Natural killer cell (primary cell): ENCODE data around the gene FAM170B. TPM values are rescaled to one million over a fixed set of nuclear protein-coding genes. Genes with fewer than 3 reads are reported as not detected.

ENCODE experiments used
- ATAC-seq, 3 donors: fragments of 150-1000 bp in 2 of 3; fragments of 200-7000 bp in 1 of 3; cut with Tn5 transposase; 1 replicate in 1 of 3; 2 replicates in 2 of 3; pipeline ENCODE4 v1.10.0; 2021; ENCODE audit warnings: mild to moderate bottlenecking in 2 of 3, moderate library complexity in 2 of 3
- DNase-seq, 2 donors: peaks; one replicate each; pipeline versions ENCODE4 v3.0.0 to v3.0.0-alpha.2; 2013 to 2021; ENCODE audit warnings: mixed read lengths in 1 of 2
- H3K27ac ChIP-seq: one replicate; pipeline ENCODE4 v1.5.1; 2013; ENCODE audit warnings: mild to moderate bottlenecking, low read length
- H3K27me3 ChIP-seq: one replicate; pipeline ENCODE4 v1.6.1; 2013; ENCODE audit warnings: low read length; ENCODE audit not compliant: control insufficient read depth, insufficient read depth
- H3K36me3 ChIP-seq: one replicate; pipeline ENCODE4 v1.6.1; 2013; ENCODE audit warnings: low read length; ENCODE audit not compliant: control insufficient read depth, insufficient read depth
- H3K4me1 ChIP-seq: one replicate; pipeline ENCODE4 v1.6.1; 2013; ENCODE audit warnings: low read length; ENCODE audit not compliant: control insufficient read depth, insufficient read depth
- H3K4me3 ChIP-seq: one replicate; pipeline ENCODE4 v1.5.1; 2013; ENCODE audit warnings: low read length
- H3K9me3 ChIP-seq: one replicate; pipeline ENCODE4 v1.6.1; 2013; ENCODE audit warnings: low read length; ENCODE audit not compliant: control insufficient read depth, insufficient read depth
- H3K27ac Mint-ChIP-seq, 2 donors: one replicate each; pipeline ENCODE4 v1.8.0; 2022; ENCODE audit warnings: mild to moderate bottlenecking in 2 of 2, mixed read lengths in 2 of 2, moderate library complexity in 1 of 2
- H3K27me3 Mint-ChIP-seq, 2 donors: one replicate each; pipeline ENCODE4 v1.8.0; 2022; ENCODE audit warnings: low read depth in 2 of 2, mixed read lengths in 2 of 2
- H3K36me3 Mint-ChIP-seq: one replicate; pipeline ENCODE4 v1.8.0; 2022; ENCODE audit warnings: mixed read lengths
- H3K4me1 Mint-ChIP-seq, 2 donors: one replicate each; pipeline ENCODE4 v1.8.0; 2022; ENCODE audit warnings: mixed read lengths in 2 of 2
- H3K4me3 Mint-ChIP-seq: one replicate; pipeline ENCODE4 v1.8.0; 2022; ENCODE audit warnings: mild to moderate bottlenecking, moderate library complexity, mixed read lengths
- H3K9me3 Mint-ChIP-seq, 2 donors: one replicate each; pipeline ENCODE4 v1.8.0; 2022; ENCODE audit warnings: mixed read lengths in 2 of 2
- CTCF ChIP-seq: fragments of 200-600 bp; IDR thresholded peaks from one replicate; pipeline ENCODE4 v1.8.0; 2022; ENCODE audit warnings: antibody characterized with exemption
- WGBS: methylation state at CpG from one replicate; pipeline ENCODE4 v1.1.7; 2013; ENCODE audit warnings: missing lambda C conversion rate; ENCODE audit not compliant: insufficient coverage; 5-methylcytosine and 5-hydroxymethylcytosine counted together
- intact Hi-C: fragments of 100-400 bp; cut with micrococcal nuclease; formaldehyde crosslinking; loops from one replicate; pipeline ENCODE4 v1.14.2; 2022
- total RNA-seq, 4 donors: library from RNA; stranded (reverse); fragments of 120-200 nt in 1 of 4; gene quantifications; one replicate each; pipeline versions ENCODE4 v1.2.3 to v1.2.4, GENCODE V29; 2013 to 2022

Gene FAM170B
- total RNA-seq, 3 donors from 2014 or later (not counting 1 experiment from before 2014, with no cell fraction given) = not detected

GRCh38 chr10:49094646-49095045, 39.2 kb downstream of the FAM170B start:
- Mint-ChIP-seq H3K27ac (no peak overlapping the region), H3K9me3 (no peaks in the 10 kb centered on the region), H3K27me3 (peaks cover 0 to under 1% of the 10 kb centered on the region in 2 donors), H3K4me1 (no peaks in the 10 kb centered on the region), H3K36me3 (no peaks in the 10 kb centered on the region), H3K4me3 (no peak overlapping the region)
- H3K4me1 ChIP-seq = no peaks in the 10 kb centered on the region
- DNase-seq (no peak), ATAC-seq (no peak)
- 92% methylated on average over 4 of the region's 4 CpGs for whole genome bisulfite sequencing
- H3K27me3 ChIP-seq = no peaks in the 10 kb centered on the region
- intact Hi-C loops = no loop called here
- TF ChIP-seq CTCF = no peak
- H3K4me3 ChIP-seq = no peak overlapping the region
- H3K36me3 ChIP-seq = no peaks in the 10 kb centered on the region
- no peak overlapping the region for H3K27ac ChIP-seq
- H3K9me3 ChIP-seq = no peaks in the 10 kb centered on the region

GRCh38 chr10:49093922-49094321, 39.9 kb downstream of the FAM170B start:
- no peak for DNase-seq
- Histone ChIP-seq H3K4me3 (no peak overlapping the region), H3K36me3 (no peaks in the 10 kb centered on the region), H3K9me3 (no peaks in the 10 kb centered on the region), H3K27ac (no peak overlapping the region), H3K27me3 (no peaks in the 10 kb centered on the region), H3K4me1 (no peaks in the 10 kb centered on the region)
- Mint-ChIP-seq H3K4me1 (no peaks in the 10 kb centered on the region), H3K36me3 (no peaks in the 10 kb centered on the region), H3K27ac (no peak overlapping the region), H3K9me3 (no peaks in the 10 kb centered on the region), H3K27me3 (no peaks in the 10 kb centered on the region), H3K4me3 (no peak overlapping the region)
- TF ChIP-seq CTCF = no peak
- no peak for ATAC-seq
- WGBS = 93% methylated on average over 10 of the region's 10 CpGs
- intact Hi-C loops = no loop called here

- DNase-seq (no peak), ATAC-seq (no peak)
- H3K36me3 ChIP-seq = no peaks in the 10 kb centered on the region
- peaks cover 3% of the 10 kb centered on the region for H3K36me3 Mint-ChIP-seq
- no peak overlapping the region for H3K4me3 Mint-ChIP-seq
- no peaks in the 10 kb centered on the region for H3K27me3 ChIP-seq
- no peak overlapping the region for H3K4me3 ChIP-seq
- 91% methylated on average over 11 of the region's 11 CpGs for WGBS
- no peak overlapping the region for H3K27ac Mint-ChIP-seq
- no peaks in the 10 kb centered on the region for H3K4me1 Mint-ChIP-seq
- H3K27me3 Mint-ChIP-seq = no peaks in the 10 kb centered on the region
- H3K9me3 Mint-ChIP-seq = peaks cover 0 to 2% of the 10 kb centered on the region in 2 donors
- intact Hi-C loops = no loop called here
- H3K27ac ChIP-seq = no peak overlapping the region
- no peak for TF ChIP-seq CTCF
- no peaks in the 10 kb centered on the region for H3K4me1 ChIP-seq
- no peaks in the 10 kb centered on the region for H3K9me3 ChIP-seq
Measured at GRCh38 chr10:49092477-49092876, 41.3 kb downstream of the FAM170B start.

- Mint-ChIP-seq H3K4me1 (no peaks in the 10 kb centered on the region), H3K27ac (no peak overlapping the region), H3K27me3 (no peaks in the 10 kb centered on the region), H3K4me3 (no peak overlapping the region), H3K9me3 (peaks cover 0 to 8% of the 10 kb centered on the region in 2 donors), H3K36me3 (peaks cover 11% of the 10 kb centered on the region)
- no peak overlapping the region for H3K4me3 ChIP-seq
- TF ChIP-seq CTCF = no peak
- H3K27ac ChIP-seq = no peak overlapping the region
- ATAC-seq (no peak), DNase-seq (no peak)
- no peaks in the 10 kb centered on the region for H3K36me3 ChIP-seq
- intact Hi-C loops = no loop called here
- H3K9me3 ChIP-seq = no peaks in the 10 kb centered on the region
- 87% methylated on average over 13 of the region's 13 CpGs for WGBS
- no peaks in the 10 kb centered on the region for H3K4me1 ChIP-seq
- no peaks in the 10 kb centered on the region for H3K27me3 ChIP-seq
Measured at GRCh38 chr10:49091450-49092210, 42.2 kb downstream of the FAM170B start.
